Vagina (tissue), 2 donors: ENCODE results near the gene SOCS1. TPM values are rescaled to one million over a fixed set of nuclear protein-coding genes. Genes with fewer than 3 reads are reported as not detected.

Source experiments
- DNase-seq, 2 donors: peaks; one replicate each; pipeline ENCODE4 v3.0.0-alpha.2; 2017; ENCODE audit errors: extremely low spot score in 2 of 2
- H3K27ac ChIP-seq: fragments of 200-600 bp; sonication (generic); one replicate; pipeline ENCODE4 v1.5.1; 2019
- H3K27me3 ChIP-seq: fragments of 200-600 bp; sonication (generic); one replicate; pipeline ENCODE4 v1.5.1; 2019
- H3K36me3 ChIP-seq, 2 donors: fragments of 200-600 bp; sonication (generic); one replicate each; pipeline ENCODE4 v1.5.1; 2017 to 2019
- H3K4me1 ChIP-seq: fragments of 200-600 bp; sonication (generic); one replicate; pipeline ENCODE4 v1.5.1; 2019
- H3K4me3 ChIP-seq, 2 donors: fragments of 200-600 bp; sonication (generic); 1 replicate in 1 of 2; 2 replicates in 1 of 2; pipeline ENCODE4 v1.5.1; 2016 to 2019
- H3K9me3 ChIP-seq: fragments of 200-600 bp; sonication (generic); one replicate; pipeline ENCODE4 v1.5.1; 2019
- POLR2A ChIP-seq, 2 donors: fragments of 450-650 bp; IDR thresholded peaks; one replicate each; pipeline ENCODE4 v1.6.1; 2017; ENCODE audit warnings: antibody characterized with exemption in 2 of 2, mild to moderate bottlenecking in 2 of 2, moderate library complexity in 2 of 2
- POLR2AphosphoS5 ChIP-seq, 2 donors: sonication (generic); formaldehyde crosslinking; IDR thresholded peaks; one replicate each; pipeline ENCODE4 v1.9.0; 2017; ENCODE audit warnings: antibody characterized with exemption in 2 of 2, mild to moderate bottlenecking in 2 of 2, low read depth in 1 of 2; ENCODE audit not compliant: insufficient read depth in 1 of 2
- intact Hi-C: fragments of 100-400 bp; cut with DNase I; formaldehyde crosslinking; loops from one replicate; pipeline ENCODE4 v1.15.1; 2023
- total RNA-seq: library from RNA; depleted of rRNA; stranded (reverse); fragments of >200 nt; gene quantifications from one replicate; pipeline ENCODE4 v1.2.3, GENCODE V29; 2016
- TF ChIP-seq, protein P1 (sequence below), 3 experiments: fragments of 450-650 bp in 2 of 3; fragments of 200-600 bp in 1 of 3; sonication (generic) in 1 of 3; IDR thresholded peaks; one replicate each; pipeline ENCODE4 v1.5.1; 2017 to 2019; ENCODE audit warnings: antibody characterized with exemption in 3 of 3, mild to moderate bottlenecking in 2 of 3, moderate library complexity in 2 of 3

Gene SOCS1
- total RNA-seq, 1 donor from 2014 or later = 22.1 TPM

DNA sequence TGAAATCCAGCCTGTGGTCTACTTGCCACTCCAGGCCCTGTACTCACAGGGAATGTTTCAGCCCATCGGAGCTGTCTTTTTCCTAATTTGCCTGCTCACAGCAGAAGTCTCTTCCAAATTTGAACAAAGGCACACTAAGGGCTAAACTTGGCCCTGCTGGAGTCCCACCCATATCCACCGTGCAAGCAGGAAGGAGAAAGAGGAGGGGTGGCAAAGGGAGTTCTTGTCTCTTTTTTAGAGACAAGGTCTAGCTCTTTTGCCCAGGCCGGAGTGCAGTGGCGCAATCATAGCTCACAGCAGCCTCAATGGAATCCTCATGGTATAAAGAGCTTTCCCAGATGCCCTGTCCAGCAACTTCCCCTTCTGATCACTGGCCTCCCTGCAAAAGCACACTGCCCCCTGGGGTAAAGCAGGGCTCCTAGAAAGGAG lies 27.8 kb upstream of the SOCS1 start:
- no peak overlapping the region for H3K4me3 ChIP-seq

DNA sequence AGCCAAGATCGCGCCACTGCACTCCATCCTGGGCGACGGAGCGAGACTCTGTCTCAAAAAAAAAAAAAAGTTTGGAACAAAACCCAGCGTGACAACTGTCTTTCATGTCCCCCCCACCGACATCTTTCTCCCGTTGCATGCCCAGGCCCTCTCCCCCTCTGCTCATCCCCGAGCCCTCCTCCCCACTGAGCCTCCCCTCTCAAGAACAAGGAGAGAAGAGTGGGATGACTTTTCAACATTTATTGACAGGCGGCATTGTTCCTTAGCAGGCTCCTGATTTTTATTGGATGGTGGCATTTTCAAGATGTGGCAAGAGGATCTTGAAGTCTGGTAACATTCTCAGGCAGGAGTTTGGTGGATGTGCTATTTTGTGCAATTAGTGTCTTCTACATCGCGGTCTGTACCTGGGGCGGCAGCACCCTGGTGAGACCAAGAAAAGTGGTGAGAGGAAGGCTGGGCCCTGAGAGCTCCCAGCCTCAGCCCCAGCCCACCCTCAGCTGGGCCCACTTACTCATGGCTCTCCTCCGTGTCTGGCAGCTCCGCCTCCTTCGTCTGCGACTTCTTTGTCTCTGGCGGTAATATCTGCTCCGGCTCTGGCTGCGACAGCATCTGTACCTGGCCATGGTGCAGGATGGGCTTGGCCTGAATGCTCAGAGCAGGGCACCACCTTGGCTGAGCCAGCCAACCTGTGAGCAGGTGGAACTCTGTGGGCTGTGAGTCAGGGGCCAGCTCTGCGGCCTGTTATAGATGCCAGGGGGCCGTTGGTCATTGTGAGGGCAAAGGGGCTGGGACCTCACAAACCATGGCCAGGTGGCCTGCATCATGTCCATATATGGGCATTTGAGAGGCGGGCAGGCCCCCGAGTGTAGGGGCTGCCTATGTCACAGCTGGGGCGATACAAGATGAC lies 24.9 kb upstream of the SOCS1 start, which contains the start of gene PRM1:
PRM1 (minus strand) TSS at position 715 of the 907 bp plus-strand sequence; CDS start at position 623, 92 bp downstream.
- no peaks in the 10 kb centered on the region for H3K27me3 ChIP-seq
- no peak within 1 kb of the TSS for H3K4me3 ChIP-seq
- no peak for DNase-seq
- no peaks in the 10 kb centered on the region for H3K36me3 ChIP-seq
- intact Hi-C loops = no loop called here
- H3K27ac ChIP-seq = no peak within 1 kb of the TSS
- TF ChIP-seq POLR2AphosphoS5 (IDR thresholded peaks at IDR 0.05; ENCODE audit: insufficient read depth in 1 of 2, low read depth in 1 of 2) = no peak
- no peak for TF ChIP-seq POLR2A (IDR thresholded peaks at IDR 0.05)
- TF ChIP-seq, protein P1, sequence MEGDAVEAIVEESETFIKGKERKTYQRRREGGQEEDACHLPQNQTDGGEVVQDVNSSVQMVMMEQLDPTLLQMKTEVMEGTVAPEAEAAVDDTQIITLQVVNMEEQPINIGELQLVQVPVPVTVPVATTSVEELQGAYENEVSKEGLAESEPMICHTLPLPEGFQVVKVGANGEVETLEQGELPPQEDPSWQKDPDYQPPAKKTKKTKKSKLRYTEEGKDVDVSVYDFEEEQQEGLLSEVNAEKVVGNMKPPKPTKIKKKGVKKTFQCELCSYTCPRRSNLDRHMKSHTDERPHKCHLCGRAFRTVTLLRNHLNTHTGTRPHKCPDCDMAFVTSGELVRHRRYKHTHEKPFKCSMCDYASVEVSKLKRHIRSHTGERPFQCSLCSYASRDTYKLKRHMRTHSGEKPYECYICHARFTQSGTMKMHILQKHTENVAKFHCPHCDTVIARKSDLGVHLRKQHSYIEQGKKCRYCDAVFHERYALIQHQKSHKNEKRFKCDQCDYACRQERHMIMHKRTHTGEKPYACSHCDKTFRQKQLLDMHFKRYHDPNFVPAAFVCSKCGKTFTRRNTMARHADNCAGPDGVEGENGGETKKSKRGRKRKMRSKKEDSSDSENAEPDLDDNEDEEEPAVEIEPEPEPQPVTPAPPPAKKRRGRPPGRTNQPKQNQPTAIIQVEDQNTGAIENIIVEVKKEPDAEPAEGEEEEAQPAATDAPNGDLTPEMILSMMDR (IDR thresholded peaks at IDR 0.05) = no peak
- H3K9me3 ChIP-seq = no peaks in the 10 kb centered on the region
- H3K4me1 ChIP-seq = no peaks in the 10 kb centered on the region

More for the DNA sequence above, 27.8 kb upstream of the SOCS1 start:
- DNase-seq = no peak
- no peaks in the 10 kb centered on the region for H3K27me3 ChIP-seq
- no peak overlapping the region for H3K27ac ChIP-seq
- H3K4me1 ChIP-seq = no peaks in the 10 kb centered on the region
- no peaks in the 10 kb centered on the region for H3K9me3 ChIP-seq
- H3K36me3 ChIP-seq = no peaks in the 10 kb centered on the region
- intact Hi-C loops = no loop called here
- TF ChIP-seq POLR2AphosphoS5 (IDR thresholded peaks at IDR 0.05; ENCODE audit: insufficient read depth in 1 of 2, low read depth in 1 of 2) = no peak
- TF ChIP-seq, protein P1 (IDR thresholded peaks at IDR 0.05) = no peak
- no peak for TF ChIP-seq POLR2A (IDR thresholded peaks at IDR 0.05)

DNA sequence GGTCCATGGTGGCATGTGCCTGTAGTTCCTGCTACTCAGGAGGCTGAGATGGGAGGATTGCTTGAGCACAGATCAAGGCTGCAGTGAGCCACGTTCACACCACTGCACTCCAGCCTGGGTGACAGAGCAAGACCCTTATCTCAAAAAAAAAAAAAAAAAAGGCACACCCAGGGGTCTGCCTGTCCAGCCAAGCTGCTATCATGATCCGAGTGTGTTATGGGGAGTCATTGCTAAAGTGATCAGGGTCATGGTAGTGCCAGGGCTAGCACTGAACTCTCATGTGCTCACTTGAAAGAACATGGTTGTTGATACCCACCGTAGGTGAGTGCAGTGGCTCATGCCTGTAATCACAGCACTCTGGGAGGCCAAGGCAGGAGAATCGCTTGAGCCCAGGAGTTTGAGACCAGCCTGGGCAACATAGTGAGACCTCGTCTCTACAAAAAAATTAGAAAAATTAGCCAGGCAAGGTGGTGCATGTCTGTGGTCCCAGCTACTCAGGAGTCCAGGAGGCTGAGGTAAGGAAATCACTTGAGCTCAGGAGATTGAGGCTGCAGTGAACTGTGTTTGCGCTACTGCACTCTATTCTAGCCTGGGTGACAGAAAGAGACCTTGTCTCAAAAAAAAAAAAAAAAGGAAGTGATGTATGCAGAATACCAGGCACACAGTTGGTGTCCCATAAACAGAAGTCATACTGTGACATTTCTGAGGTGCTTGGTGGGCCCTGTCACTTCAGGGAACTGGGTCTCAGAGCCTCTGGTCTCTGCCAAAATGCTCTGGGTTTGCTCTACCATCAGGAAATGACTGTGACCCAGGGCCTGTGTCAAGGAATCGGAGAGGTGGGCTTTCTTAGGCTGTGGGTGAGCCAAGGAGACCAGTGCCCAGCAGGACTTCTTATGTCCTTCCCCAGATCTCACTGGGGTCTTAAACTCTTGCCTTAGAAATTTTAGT lies 23.0 kb upstream of the SOCS1 start:
- Histone ChIP-seq H3K27me3 (no peaks in the 10 kb centered on the region), H3K4me1 (no peaks in the 10 kb centered on the region), H3K4me3 (no peak overlapping the region), H3K27ac (no peak overlapping the region), H3K36me3 (no peaks in the 10 kb centered on the region), H3K9me3 (no peaks in the 10 kb centered on the region)
- intact Hi-C loops = no loop called here
- TF ChIP-seq POLR2AphosphoS5 (IDR thresholded peaks at IDR 0.05; ENCODE audit: insufficient read depth in 1 of 2, low read depth in 1 of 2) = no peak
- TF ChIP-seq, protein P1 (IDR thresholded peaks at IDR 0.05) = no peak
- no peak for TF ChIP-seq POLR2A (IDR thresholded peaks at IDR 0.05)
- DNase-seq = no peak

DNA sequence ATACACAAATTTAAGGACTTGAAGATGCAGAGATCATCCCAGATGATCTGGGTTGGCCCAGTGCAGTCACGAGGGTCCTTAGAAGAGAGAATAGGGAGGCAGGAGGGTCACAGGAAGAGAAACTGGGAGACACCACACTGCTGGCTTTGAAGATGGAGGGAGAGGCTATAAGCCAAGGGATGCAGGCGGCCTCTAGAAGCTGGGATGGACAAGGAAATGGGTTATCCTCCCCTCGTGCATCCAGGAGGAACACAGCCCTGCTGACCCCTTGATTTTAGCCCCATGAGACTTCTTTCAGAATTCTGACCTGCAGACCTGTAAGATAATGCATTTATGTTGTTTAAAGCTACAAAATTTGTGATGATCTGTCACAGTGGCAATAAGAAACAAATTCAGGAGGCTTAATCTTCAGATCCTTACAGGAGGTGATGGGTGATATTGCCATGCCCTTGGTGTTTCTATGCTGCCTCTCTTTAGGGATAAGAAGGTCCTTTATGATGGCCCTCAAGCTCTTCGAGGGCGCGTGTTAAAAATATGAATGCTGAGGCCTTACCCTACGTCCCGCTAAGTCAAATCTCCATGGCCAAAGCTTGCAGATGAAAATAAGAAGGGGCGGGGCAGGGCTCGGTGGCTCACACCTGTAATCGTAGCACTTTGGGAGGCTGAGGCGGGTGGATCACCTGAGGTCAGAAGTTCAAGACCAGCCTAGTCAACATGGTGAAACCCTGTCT lies 21.8 kb upstream of the SOCS1 start:
- no peak for DNase-seq
- Histone ChIP-seq H3K4me1 (no peaks in the 10 kb centered on the region), H3K27ac (no peak overlapping the region), H3K4me3 (no peak overlapping the region), H3K27me3 (no peaks in the 10 kb centered on the region), H3K9me3 (no peaks in the 10 kb centered on the region), H3K36me3 (no peaks in the 10 kb centered on the region)
- intact Hi-C loops = no loop called here
- TF ChIP-seq POLR2AphosphoS5 (IDR thresholded peaks at IDR 0.05; ENCODE audit: insufficient read depth in 1 of 2, low read depth in 1 of 2) (no peak), POLR2A (IDR thresholded peaks at IDR 0.05) (no peak)
- TF ChIP-seq, protein P1 (IDR thresholded peaks at IDR 0.05) = no peak
